ENCODE results near the gene SPATA6.

DNA sequence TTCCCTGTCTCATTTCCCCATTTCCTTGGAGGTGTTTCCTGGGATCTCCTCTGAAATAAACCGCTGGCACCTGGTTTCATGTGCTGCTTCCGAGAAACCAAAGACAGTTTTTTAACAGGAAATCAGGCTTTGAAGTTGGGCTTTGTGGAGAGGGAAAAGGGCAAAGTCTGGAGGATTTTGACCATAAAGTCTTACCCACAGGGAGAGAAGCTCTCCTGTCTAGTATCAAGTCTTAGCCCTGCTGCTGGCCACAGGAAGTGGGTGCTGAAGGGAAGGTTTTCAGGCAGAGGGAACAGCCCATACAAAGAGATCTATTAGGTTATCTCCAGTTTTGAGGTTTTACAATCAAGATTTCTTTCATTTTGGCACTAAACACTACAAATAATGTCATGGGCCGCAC is 220.2 kb downstream of the SPATA6 start:
- TF ChIP-seq CTCF (IDR thresholded peaks at IDR 0.05) (no peak), POLR2A (IDR thresholded peaks at IDR 0.05; ENCODE audit: low read depth) (no peak), POLR2AphosphoS5 (IDR thresholded peaks at IDR 0.05) (no peak)

Measured in esophagus muscularis mucosa (tissue), 3 donors.